ENCODE results near the gene SNX18. TPM values are rescaled to one million over a fixed set of nuclear protein-coding genes. Genes with fewer than 3 reads are reported as not detected.

Gene SNX18
- 10 to 100 TPM; 59.2 to 82.5 (median 71.9) TPM for total RNA-seq
- polyA plus RNA-seq: 10 to 100 TPM in 1 of 3 donors, 1 to 10 TPM in 2; 4.8 to 13.0 (median 8.2) TPM
- long read RNA-seq, donor 1, full-length matches to known transcripts: 28 of 28 reads
- long read RNA-seq, donor 1, partial matches to known transcripts: 0 of 28 reads
- long read RNA-seq, donor 1, other reads (novel, unspliced or antisense): 0 of 28 reads
- long read RNA-seq, donor 2, full-length matches to known transcripts: 15 of 15 reads
- long read RNA-seq, donor 2, partial matches to known transcripts: 0 of 15 reads
- long read RNA-seq, donor 2, other reads (novel, unspliced or antisense): 0 of 15 reads

- TF ChIP-seq POLR2AphosphoS5 (IDR thresholded peaks at IDR 0.05) (peak; percentile 58 to 87 (median 81)), CTCF (IDR thresholded peaks at IDR 0.05 in 8 of 11, conservative IDR thresholded peaks at IDR 0.05 in 3 of 11) (peak; percentile 91 to 99 (median 97)), POLR2A (IDR thresholded peaks at IDR 0.05) (peak in 2 of 3 donors; percentile 60 to 61)
- H3K27ac ChIP-seq: peak within 1 kb of the TSS; percentile 84 to 99 (median 96)
- H3K36me3 ChIP-seq: peaks cover 0 to 7% (median 0%) of the 10 kb centered on the region in 6 donors
- H3K4me1 ChIP-seq: peaks cover 31 to 57% (median 46%) of the 10 kb centered on the region in 6 donors
- intact Hi-C loops (cut with DNase I; ENCODE audit: low total_unique reads): loop anchor here (5.0 kb wide), 1 partner anchor 325 kb away; no protein-coding TSS in a partner anchor
- H3K27me3 ChIP-seq (replicated peaks in 1 of 7): no peaks in the 10 kb centered on the region
- WGBS, 5 donors: 0 to 1% (median 0%) methylated on average over 18 to 88 of the region's 88 CpGs
- DNase-seq: peak; percentile 99
- H3K9me3 ChIP-seq: no peaks in the 10 kb centered on the region
- peak within 1 kb of the TSS; percentile 70 to 97 (median 90) for H3K4me3 ChIP-seq
Observed at GRCh38 chr5:54517512-54518145, at the start of gene SNX18. TSS of gene SNX18 (plus strand) at chr5:54517759. CDS start at chr5:54517953, 194 bp downstream.

GRCh38 chr5:54469622-54470021 lies 47.9 kb upstream of the SNX18 start:
- DNase-seq: no peak
- Histone ChIP-seq H3K4me3 (peak overlapping the region in 2 of 8 donors; percentile 17 to 22), H3K27me3 (replicated peaks in 1 of 7) (no peaks in the 10 kb centered on the region), H3K36me3 (no peaks in the 10 kb centered on the region), H3K27ac (peak overlapping the region in 6 of 8 donors; percentile 10 to 58 (median 54)), H3K9me3 (no peaks in the 10 kb centered on the region), H3K4me1 (peaks cover 0 to 12% (median 1%) of the 10 kb centered on the region in 6 donors)
- WGBS, 5 donors: 16 to 36% (median 29%) methylated on average over 2 of the region's 2 CpGs
- TF ChIP-seq CTCF (IDR thresholded peaks at IDR 0.05 in 8 of 11, conservative IDR thresholded peaks at IDR 0.05 in 3 of 11) (no peak), POLR2A (IDR thresholded peaks at IDR 0.05) (no peak), POLR2AphosphoS5 (IDR thresholded peaks at IDR 0.05) (no peak)
- intact Hi-C loops (cut with DNase I; ENCODE audit: low total_unique reads): no loop called here

- 45 to 73% (median 59%) methylated on average over 2 of the region's 2 CpGs for WGBS, 5 donors
- Histone ChIP-seq H3K36me3 (no peaks in the 10 kb centered on the region), H3K9me3 (no peaks in the 10 kb centered on the region), H3K4me1 (peaks cover 0 to 12% (median 1%) of the 10 kb centered on the region in 6 donors), H3K4me3 (peak overlapping the region in 2 of 8 donors; percentile 17 to 22), H3K27me3 (replicated peaks in 1 of 7) (no peaks in the 10 kb centered on the region), H3K27ac (peak overlapping the region in 4 of 8 donors; percentile 54 to 58 (median 56))
- no peak for DNase-seq
- no peak for TF ChIP-seq POLR2AphosphoS5 (IDR thresholded peaks at IDR 0.05)
- TF ChIP-seq POLR2A (IDR thresholded peaks at IDR 0.05): no peak
- TF ChIP-seq CTCF (IDR thresholded peaks at IDR 0.05 in 8 of 11, conservative IDR thresholded peaks at IDR 0.05 in 3 of 11): no peak
- intact Hi-C loops (cut with DNase I; ENCODE audit: low total_unique reads): no loop called here
Observed at GRCh38 chr5:54470128-54470527, 47.4 kb upstream of the SNX18 start.

- Histone ChIP-seq H3K4me1 (peaks cover 0 to 12% (median 1%) of the 10 kb centered on the region in 6 donors), H3K36me3 (no peaks in the 10 kb centered on the region), H3K4me3 (no peak overlapping the region), H3K27me3 (replicated peaks in 1 of 7) (no peaks in the 10 kb centered on the region), H3K27ac (no peak overlapping the region), H3K9me3 (no peaks in the 10 kb centered on the region)
- TF ChIP-seq POLR2A (IDR thresholded peaks at IDR 0.05) (no peak), POLR2AphosphoS5 (IDR thresholded peaks at IDR 0.05) (no peak), CTCF (IDR thresholded peaks at IDR 0.05 in 8 of 11, conservative IDR thresholded peaks at IDR 0.05 in 3 of 11) (no peak)
- WGBS, 5 donors: 50 to 66% (median 59%) methylated on average over 1 of the region's 1 CpG
- no peak for DNase-seq
- intact Hi-C loops (cut with DNase I; ENCODE audit: low total_unique reads): no loop called here
Observed at GRCh38 chr5:54470677-54471076, 46.9 kb upstream of the SNX18 start.

Data from spleen (tissue), 13 donors.